IPS-11a (cell line): ENCODE measurements around the gene SLC12A7.

ENCODE experiments used
- H3K4me3 ChIP-seq: one replicate; pipeline ENCODE4 v1.5.1; 2013; ENCODE audit warnings: low read depth, low read length, control low read depth

SLC12A7 gene

GRCh38 chr5:1038417-1039209 lies 73.2 kb downstream of the SLC12A7 start:
- no peak overlapping the region for H3K4me3 ChIP-seq

GRCh38 chr5:1037671-1038416 lies 74.0 kb downstream of the SLC12A7 start:
- no peak overlapping the region for H3K4me3 ChIP-seq

GRCh38 chr5:1037123-1037670 lies 74.7 kb downstream of the SLC12A7 start:
- H3K4me3 ChIP-seq, result no peak overlapping the region

GRCh38 chr5:1036504-1037122 lies 75.2 kb downstream of the SLC12A7 start:
- H3K4me3 ChIP-seq, result no peak overlapping the region

GRCh38 chr5:1035421-1036405 lies 76.2 kb downstream of the SLC12A7 start:
- H3K4me3 ChIP-seq, result no peak overlapping the region

GRCh38 chr5:1034986-1035385 lies 76.9 kb downstream of the SLC12A7 start:
- no peak overlapping the region for H3K4me3 ChIP-seq

- no peak overlapping the region for H3K4me3 ChIP-seq
Measured at GRCh38 chr5:1034421-1034905, 77.4 kb downstream of the SLC12A7 start.

- H3K4me3 ChIP-seq, result no peak overlapping the region
Measured at GRCh38 chr5:1033606-1034420, 78.0 kb downstream of the SLC12A7 start.

GRCh38 chr5:1033178-1033577 lies 78.7 kb downstream of the SLC12A7 start:
- no peak overlapping the region for H3K4me3 ChIP-seq

- H3K4me3 ChIP-seq, result no peak overlapping the region
Measured at GRCh38 chr5:1032551-1033027, 79.3 kb downstream of the SLC12A7 start.

GRCh38 chr5:1032011-1032410 lies 79.9 kb downstream of the SLC12A7 start:
- no peak overlapping the region for H3K4me3 ChIP-seq

- H3K4me3 ChIP-seq, result no peak overlapping the region
Measured at GRCh38 chr5:1031306-1031959, 80.4 kb downstream of the SLC12A7 start.

GRCh38 chr5:1030801-1031271 lies 81.0 kb downstream of the SLC12A7 start:
- H3K4me3 ChIP-seq, result no peak overlapping the region

- H3K4me3 ChIP-seq, result no peak overlapping the region
Measured at GRCh38 chr5:1029945-1030625, 81.8 kb downstream of the SLC12A7 start.

GRCh38 chr5:1029282-1029944 lies 82.5 kb downstream of the SLC12A7 start:
- no peak overlapping the region for H3K4me3 ChIP-seq

- no peak overlapping the region for H3K4me3 ChIP-seq
Measured at GRCh38 chr5:1028481-1029281, 83.2 kb downstream of the SLC12A7 start.
